Cardiac muscle cell (in vitro differentiated cells and primary cell): ENCODE data around the gene AGAP1. TPM values are rescaled to one million over a fixed set of nuclear protein-coding genes. Genes with fewer than 3 reads are reported as not detected.

Source experiments
- DNase-seq, 2 donors: peaks; one replicate each; pipeline versions ENCODE4 v3.0.0 to v3.0.0-alpha.2; 2010 to 2017; ENCODE audit warnings: low read depth in 1 of 2, low spot score in 1 of 2
- H3K27ac ChIP-seq: fragments of 200-600 bp; sonication (generic); 2 replicates; pipeline ENCODE4 v1.5.1; 2016
- H3K27me3 ChIP-seq: fragments of 200-600 bp; sonication (generic); 2 replicates; pipeline ENCODE4 v1.6.0; 2016; ENCODE audit warnings: control low read depth
- H3K36me3 ChIP-seq: fragments of 200-600 bp; sonication (generic); 2 replicates; pipeline ENCODE4 v1.5.1; 2016; ENCODE audit warnings: control low read depth
- H3K4me1 ChIP-seq: fragments of 200-600 bp; sonication (generic); 2 replicates; pipeline ENCODE4 v1.8.1; 2017; ENCODE audit warnings: low read depth, mild to moderate bottlenecking, mixed run types
- H3K4me3 ChIP-seq: fragments of 200-600 bp; sonication (generic); 2 replicates; pipeline ENCODE4 v1.5.1; 2016; ENCODE audit warnings: mild to moderate bottlenecking
- H3K9me3 ChIP-seq: fragments of 200-600 bp; sonication (generic); 2 replicates; pipeline ENCODE4 v1.5.1; 2017; ENCODE audit warnings: low read depth, mild to moderate bottlenecking, control low read depth
- polyA plus RNA-seq: library from polyadenylated mRNA; unstranded; fragments of >200 nt; fragmentation: Nextera tagmentation; extraction: Ambion mirVana; gene quantifications from 2 replicates; pipeline ENCODE4 v1.2.1, GENCODE V29; 2016
- total RNA-seq: library from RNA; depleted of rRNA; stranded (reverse); fragments of >200 nt; gene quantifications from 2 replicates; pipeline ENCODE4 v1.2.3, GENCODE V29; 2016
- TF ChIP-seq, protein P1 (sequence below): IDR thresholded peaks from 2 replicates; pipeline ENCODE4 v1.5.1; 2012; ENCODE audit warnings: low read depth, mild to moderate bottlenecking, low read length

Gene AGAP1
- total and polyA plus RNA-seq, 2 experiments from 2014 or later, result 8.6 to 38.2 TPM

DNA sequence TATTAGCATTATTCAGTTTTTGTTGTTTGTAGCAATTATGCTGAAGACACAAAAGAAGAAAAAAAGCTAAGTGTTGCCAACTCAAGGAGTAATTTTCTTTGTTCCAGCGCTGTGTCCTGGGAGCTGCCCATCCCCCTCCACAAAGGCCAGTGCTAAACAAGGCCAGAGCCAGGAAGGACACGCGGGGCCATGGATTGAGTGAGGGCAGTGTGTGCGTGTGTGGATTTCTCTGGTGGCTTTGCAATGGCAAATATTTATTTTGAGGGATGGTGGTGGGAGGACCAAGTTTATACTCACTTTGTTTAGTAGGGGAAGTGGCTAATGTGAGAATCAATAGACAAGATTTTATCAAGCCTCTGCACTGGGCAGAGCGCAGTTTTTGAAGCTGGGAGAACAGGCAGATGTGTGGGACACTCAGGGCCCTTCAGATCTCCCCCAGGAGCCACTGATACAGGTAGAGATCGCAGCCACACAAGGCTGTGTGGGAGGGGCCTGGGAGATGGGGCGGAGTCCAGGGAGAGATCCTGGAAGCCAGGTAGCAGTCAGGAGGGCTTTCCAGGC, 11.4 kb downstream of the AGAP1 start:
- H3K4me3 ChIP-seq, result no peak overlapping the region
- H3K27ac ChIP-seq, result peak overlapping the region; percentile 55
- no peaks in the 10 kb centered on the region for H3K36me3 ChIP-seq
- TF ChIP-seq, protein P1, sequence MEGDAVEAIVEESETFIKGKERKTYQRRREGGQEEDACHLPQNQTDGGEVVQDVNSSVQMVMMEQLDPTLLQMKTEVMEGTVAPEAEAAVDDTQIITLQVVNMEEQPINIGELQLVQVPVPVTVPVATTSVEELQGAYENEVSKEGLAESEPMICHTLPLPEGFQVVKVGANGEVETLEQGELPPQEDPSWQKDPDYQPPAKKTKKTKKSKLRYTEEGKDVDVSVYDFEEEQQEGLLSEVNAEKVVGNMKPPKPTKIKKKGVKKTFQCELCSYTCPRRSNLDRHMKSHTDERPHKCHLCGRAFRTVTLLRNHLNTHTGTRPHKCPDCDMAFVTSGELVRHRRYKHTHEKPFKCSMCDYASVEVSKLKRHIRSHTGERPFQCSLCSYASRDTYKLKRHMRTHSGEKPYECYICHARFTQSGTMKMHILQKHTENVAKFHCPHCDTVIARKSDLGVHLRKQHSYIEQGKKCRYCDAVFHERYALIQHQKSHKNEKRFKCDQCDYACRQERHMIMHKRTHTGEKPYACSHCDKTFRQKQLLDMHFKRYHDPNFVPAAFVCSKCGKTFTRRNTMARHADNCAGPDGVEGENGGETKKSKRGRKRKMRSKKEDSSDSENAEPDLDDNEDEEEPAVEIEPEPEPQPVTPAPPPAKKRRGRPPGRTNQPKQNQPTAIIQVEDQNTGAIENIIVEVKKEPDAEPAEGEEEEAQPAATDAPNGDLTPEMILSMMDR, result no peak
- H3K9me3 ChIP-seq, result no peaks in the 10 kb centered on the region
- no peaks in the 10 kb centered on the region for H3K27me3 ChIP-seq
- DNase-seq, result peak in 1 of 2 donors; percentile 16
- peaks cover 50% of the 10 kb centered on the region for H3K4me1 ChIP-seq

DNA sequence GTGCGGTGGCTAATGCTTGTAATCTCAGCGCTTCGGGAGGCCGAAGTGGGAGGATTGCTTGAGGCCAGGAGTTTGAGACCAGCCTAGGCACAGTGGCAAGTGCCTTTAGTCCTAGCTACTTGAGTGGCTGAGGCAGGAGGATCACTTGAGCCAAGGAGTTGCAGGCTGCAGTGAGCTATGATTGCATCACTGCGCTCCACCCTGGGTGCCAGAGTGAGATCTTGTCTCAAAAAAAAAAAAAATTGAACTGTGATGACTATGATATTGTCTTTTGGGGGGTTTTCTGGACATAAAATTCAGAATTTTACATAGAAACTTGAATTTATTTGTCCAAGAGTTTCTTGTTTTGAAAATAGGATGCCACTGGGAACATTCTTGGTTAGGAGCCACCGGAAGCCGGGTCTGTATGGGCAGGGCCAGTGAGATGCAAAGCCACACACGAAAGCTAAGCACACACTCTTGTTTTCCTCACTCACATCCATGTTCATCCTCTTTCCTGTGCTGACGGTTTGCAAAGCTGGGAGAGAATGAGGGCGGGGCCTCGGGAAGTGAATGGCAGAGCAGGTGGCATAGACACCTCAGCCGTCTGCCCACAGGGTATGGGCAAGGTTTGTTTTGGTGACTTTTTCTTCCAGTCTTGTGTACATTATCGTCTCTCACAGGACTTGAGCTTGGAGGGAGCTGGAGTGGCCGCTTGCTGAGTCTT, 12.6 kb downstream of the AGAP1 start:
- TF ChIP-seq, protein P1, result no peak
- Histone ChIP-seq H3K4me3 (no peak overlapping the region), H3K4me1 (peaks cover 39% of the 10 kb centered on the region), H3K36me3 (no peaks in the 10 kb centered on the region), H3K27ac (no peak overlapping the region), H3K9me3 (no peaks in the 10 kb centered on the region), H3K27me3 (no peaks in the 10 kb centered on the region)
- peak in 1 of 2 donors; percentile 21 for DNase-seq

DNA sequence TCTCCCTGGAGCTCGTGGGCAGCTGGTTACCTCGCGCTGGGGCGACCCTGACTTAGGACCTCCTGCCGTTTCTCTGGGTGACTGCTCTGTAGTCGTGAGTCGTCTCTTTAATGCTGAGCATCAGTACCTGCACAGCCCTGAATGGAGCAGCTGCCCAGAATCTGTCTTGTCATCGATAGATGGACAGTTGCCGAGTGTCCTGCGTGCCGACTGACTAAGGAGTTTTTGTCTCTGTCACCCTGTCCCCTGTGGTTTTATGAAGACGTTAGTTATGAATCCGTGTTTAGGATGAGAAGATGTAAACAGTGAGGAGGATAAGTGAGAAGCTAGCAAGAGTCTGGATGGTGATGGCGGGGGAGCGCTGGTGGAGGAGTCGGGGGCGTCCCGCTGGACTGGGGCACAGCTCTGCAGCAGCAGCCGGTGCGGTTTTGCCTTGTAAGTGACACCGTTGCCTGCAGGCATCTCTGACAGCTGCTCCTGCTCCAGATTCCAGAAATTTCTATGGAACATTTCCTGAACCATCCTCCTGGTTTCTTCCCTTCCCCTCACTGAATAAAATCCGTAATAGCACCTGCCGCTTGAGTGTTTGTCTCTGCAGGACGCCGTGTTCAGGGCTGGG, 13.3 kb downstream of the AGAP1 start:
- no peak for DNase-seq
- H3K27ac ChIP-seq, result no peak overlapping the region
- H3K4me3 ChIP-seq, result no peak overlapping the region
- H3K36me3 ChIP-seq, result no peaks in the 10 kb centered on the region
- TF ChIP-seq, protein P1, result no peak
- H3K27me3 ChIP-seq, result no peaks in the 10 kb centered on the region
- H3K9me3 ChIP-seq, result no peaks in the 10 kb centered on the region
- H3K4me1 ChIP-seq, result peaks cover 32% of the 10 kb centered on the region

DNA sequence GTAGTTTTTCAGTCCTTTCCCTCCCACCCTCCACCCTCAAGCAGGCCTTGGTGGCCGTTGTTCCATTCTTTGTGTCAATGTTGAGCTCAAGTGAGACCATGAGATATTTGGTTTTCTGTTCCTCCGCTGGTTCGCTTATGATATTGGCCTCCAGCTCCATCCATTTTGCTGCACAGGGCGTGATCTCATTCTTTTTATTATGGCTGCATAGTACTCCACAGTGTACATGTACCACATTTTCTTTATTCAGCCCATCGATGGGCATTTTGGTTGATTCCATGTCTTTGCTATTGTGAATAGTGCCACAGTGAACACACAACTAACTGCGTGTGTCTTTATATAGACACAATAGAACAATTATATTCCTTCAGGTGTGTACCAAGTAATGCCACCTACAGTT, 14.1 kb downstream of the AGAP1 start:
- H3K27ac ChIP-seq, result no peak overlapping the region
- DNase-seq, result no peak
- H3K36me3 ChIP-seq, result no peaks in the 10 kb centered on the region

DNA sequence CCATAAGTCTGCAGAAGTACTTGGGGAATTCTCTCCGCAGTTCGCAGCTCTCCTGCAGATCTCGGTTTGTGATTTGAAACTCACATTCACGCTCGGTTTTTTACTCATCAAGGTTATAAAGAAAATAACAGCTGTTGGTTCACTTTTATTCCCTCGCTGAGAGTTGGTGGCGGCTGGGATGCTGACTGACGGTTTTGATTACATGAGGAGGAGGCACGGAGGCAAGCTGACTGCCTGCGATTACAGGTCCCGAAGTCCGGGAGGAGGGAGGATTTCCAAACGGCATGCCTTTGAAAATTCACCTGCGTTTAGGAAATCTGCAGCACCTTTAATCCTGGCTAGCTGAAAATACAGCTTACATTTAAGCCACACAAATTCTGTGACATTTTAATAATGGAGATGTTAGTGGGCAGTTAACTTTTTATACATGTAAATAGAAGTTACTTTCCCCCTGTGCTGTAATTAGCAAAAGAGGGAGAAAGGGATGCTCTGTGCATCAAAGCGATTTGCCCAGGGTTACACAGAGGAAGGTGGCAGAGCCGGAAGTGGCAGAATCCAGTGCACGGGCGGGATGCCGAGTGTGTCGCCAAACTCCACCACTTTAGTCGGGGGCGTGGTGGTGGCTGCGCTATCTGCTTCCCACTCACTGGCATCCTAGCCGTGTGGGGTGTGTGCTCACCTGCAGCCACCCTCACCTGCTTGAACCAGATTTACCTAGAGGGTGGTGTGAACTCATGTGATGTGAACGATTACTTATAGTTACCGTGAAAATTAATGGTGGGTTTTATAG, 14.7 kb downstream of the AGAP1 start:
- TF ChIP-seq, protein P1, result no peak
- no peak overlapping the region for H3K4me3 ChIP-seq
- no peaks in the 10 kb centered on the region for H3K27me3 ChIP-seq
- no peaks in the 10 kb centered on the region for H3K9me3 ChIP-seq
- H3K36me3 ChIP-seq, result no peaks in the 10 kb centered on the region
- no peak overlapping the region for H3K27ac ChIP-seq
- no peak for DNase-seq
- H3K4me1 ChIP-seq, result peaks cover 18% of the 10 kb centered on the region

More for the DNA sequence above, 14.1 kb downstream of the AGAP1 start:
- TF ChIP-seq, protein P1, result no peak
- Histone ChIP-seq H3K4me3 (no peak overlapping the region), H3K27me3 (no peaks in the 10 kb centered on the region), H3K4me1 (peaks cover 24% of the 10 kb centered on the region), H3K9me3 (no peaks in the 10 kb centered on the region)
